A673 (cell line): Measurements from ENCODE around the gene IFNA14.
"Not testable (repeated sequence)": the region's sequence is repeated elsewhere in the genome, so short reads cannot be mapped to it uniquely, and the experiment has no call there.

Experiments
- CTCF ChIP-seq: fragments of 300-800, 200-600 bp; sonication (generic); conservative IDR thresholded peaks from 2 replicates; pipeline ENCODE4 v1.5.1; 2017; ENCODE audit warnings: low read depth, mild to moderate bottlenecking, antibody characterized with exemption, low read length, moderate library complexity, mixed read lengths
- EZH2 ChIP-seq: fragments of 200-600 bp; sonication (generic); IDR thresholded peaks from 2 replicates; pipeline ENCODE4 v1.6.1; 2017; ENCODE audit warnings: borderline replicate concordance, low read depth, mild to moderate bottlenecking, mixed read lengths, antibody characterized with exemption, low read length; ENCODE audit not compliant: poor library complexity, severe bottlenecking

GRCh38 chr9:21217211-21217610 lies 22.6 kb downstream of the IFNA14 start, which contains the start of gene IFNA16:
- not testable (repeated sequence) for TF ChIP-seq CTCF, EZH2
